HUES64 (cell line): ENCODE results near the gene ATXN1.

Source experiments
- H3K27ac ChIP-seq: 2 replicates; pipeline ENCODE4 v1.7.0; 2013; ENCODE audit warnings: low read depth, low read length, inconsistent platforms
- H3K27me3 ChIP-seq: 2 replicates; pipeline ENCODE4 v1.6.1; 2013; ENCODE audit warnings: mild to moderate bottlenecking, low read length; ENCODE audit not compliant: insufficient read depth
- H3K36me3 ChIP-seq: 2 replicates; pipeline ENCODE4 v1.6.1; 2013; ENCODE audit warnings: mild to moderate bottlenecking, low read length; ENCODE audit not compliant: insufficient read depth
- H3K4me1 ChIP-seq: 2 replicates; pipeline ENCODE4 v1.6.1; 2013; ENCODE audit warnings: mild to moderate bottlenecking, low read length, moderate library complexity; ENCODE audit not compliant: insufficient read depth
- H3K4me3 ChIP-seq: 2 replicates; pipeline ENCODE4 v1.5.1; 2013; ENCODE audit warnings: mild to moderate bottlenecking, low read length, moderate library complexity
- H3K9ac ChIP-seq: 2 replicates; pipeline ENCODE4 v1.6.1; 2013; ENCODE audit warnings: mild to moderate bottlenecking, low read depth, low read length
- H3K9me3 ChIP-seq: 2 replicates; pipeline ENCODE4 v1.6.1; 2013; ENCODE audit warnings: low read depth, low read length; ENCODE audit not compliant: insufficient read depth
- WGBS: fragments of 150-250, 120-280 bp; methylation state at CpG from one replicate; pipeline ENCODE4 v1.1.7; 2013; ENCODE audit warnings: missing lambda C conversion rate; 5-methylcytosine and 5-hydroxymethylcytosine counted together

ATXN1 gene

GRCh38 chr6:16403831-16404230 lies 357.4 kb downstream of the ATXN1 start:
- Histone ChIP-seq H3K4me1 (no peaks in the 10 kb centered on the region), H3K9ac (no peak overlapping the region)

GRCh38 chr6:16402581-16402900 lies 358.7 kb downstream of the ATXN1 start:
- Histone ChIP-seq H3K36me3 (no peaks in the 10 kb centered on the region), H3K27me3 (no peaks in the 10 kb centered on the region), H3K9me3 (no peaks in the 10 kb centered on the region), H3K27ac (no peak overlapping the region; the same call in 1 of the 2 replicates), H3K4me3 (no peak overlapping the region), H3K4me1 (no peaks in the 10 kb centered on the region), H3K9ac (no peak overlapping the region)
- WGBS: 94% methylated on average over 1 of the region's 2 CpGs

More at GRCh38 chr6:16403831-16404230, 357.4 kb downstream of the ATXN1 start:
- Histone ChIP-seq H3K27ac (no peak overlapping the region), H3K4me3 (no peak overlapping the region), H3K36me3 (no peaks in the 10 kb centered on the region), H3K27me3 (no peaks in the 10 kb centered on the region), H3K9me3 (no peaks in the 10 kb centered on the region)
- 80% methylated on average over 1 of the region's 3 CpGs for WGBS

GRCh38 chr6:16400248-16400760 lies 361.0 kb downstream of the ATXN1 start:
- 90% methylated on average over 3 of the region's 3 CpGs for WGBS

GRCh38 chr6:16399695-16400094 lies 361.6 kb downstream of the ATXN1 start:
- H3K27me3 ChIP-seq: no peaks in the 10 kb centered on the region
- H3K4me1 ChIP-seq: no peaks in the 10 kb centered on the region
- 95% methylated on average over 5 of the region's 5 CpGs for WGBS
- no peak overlapping the region for H3K27ac ChIP-seq
- H3K9me3 ChIP-seq: no peaks in the 10 kb centered on the region
- H3K36me3 ChIP-seq: no peaks in the 10 kb centered on the region
- no peak overlapping the region for H3K4me3 ChIP-seq
- H3K9ac ChIP-seq: no peak overlapping the region

More at GRCh38 chr6:16400248-16400760, 361.0 kb downstream of the ATXN1 start:
- H3K27ac ChIP-seq: no peak overlapping the region
- no peaks in the 10 kb centered on the region for H3K36me3 ChIP-seq
- H3K9ac ChIP-seq: no peak overlapping the region
- no peaks in the 10 kb centered on the region for H3K9me3 ChIP-seq
- H3K4me3 ChIP-seq: no peak overlapping the region
- no peaks in the 10 kb centered on the region for H3K4me1 ChIP-seq
- no peaks in the 10 kb centered on the region for H3K27me3 ChIP-seq

GRCh38 chr6:16399158-16399557 lies 362.1 kb downstream of the ATXN1 start:
- H3K9me3 ChIP-seq: no peaks in the 10 kb centered on the region
- no peak overlapping the region for H3K9ac ChIP-seq
- 96% methylated on average over 8 of the region's 8 CpGs for WGBS
- H3K4me3 ChIP-seq: no peak overlapping the region
- no peaks in the 10 kb centered on the region for H3K27me3 ChIP-seq
- no peak overlapping the region for H3K27ac ChIP-seq
- no peaks in the 10 kb centered on the region for H3K36me3 ChIP-seq
- no peaks in the 10 kb centered on the region for H3K4me1 ChIP-seq

- H3K27me3 ChIP-seq: no peaks in the 10 kb centered on the region
- no peak overlapping the region for H3K27ac ChIP-seq
- H3K9ac ChIP-seq: no peak overlapping the region
- 93% methylated on average over 3 of the region's 5 CpGs for WGBS
- no peaks in the 10 kb centered on the region for H3K9me3 ChIP-seq
- H3K4me3 ChIP-seq: no peak overlapping the region
- no peaks in the 10 kb centered on the region for H3K4me1 ChIP-seq
- H3K36me3 ChIP-seq: no peaks in the 10 kb centered on the region
These were observed 362.7 kb downstream of the ATXN1 start for GRCh38 chr6:16398587-16398986.

- no peak overlapping the region for H3K9ac ChIP-seq
- no peaks in the 10 kb centered on the region for H3K9me3 ChIP-seq
- no peaks in the 10 kb centered on the region for H3K36me3 ChIP-seq
- no peak overlapping the region for H3K4me3 ChIP-seq
- H3K27me3 ChIP-seq: no peaks in the 10 kb centered on the region
- no peak overlapping the region for H3K27ac ChIP-seq
- WGBS: 82% methylated on average over 4 of the region's 4 CpGs
- no peaks in the 10 kb centered on the region for H3K4me1 ChIP-seq
These were observed 363.6 kb downstream of the ATXN1 start for GRCh38 chr6:16397623-16398022.

GRCh38 chr6:16396497-16397319 lies 364.6 kb downstream of the ATXN1 start:
- H3K27ac ChIP-seq: no peak overlapping the region
- no peaks in the 10 kb centered on the region for H3K36me3 ChIP-seq
- 93% methylated on average over 6 of the region's 7 CpGs for WGBS
- H3K9me3 ChIP-seq: no peaks in the 10 kb centered on the region
- no peak overlapping the region for H3K4me3 ChIP-seq
- H3K4me1 ChIP-seq: no peaks in the 10 kb centered on the region
- no peak overlapping the region for H3K9ac ChIP-seq
- no peaks in the 10 kb centered on the region for H3K27me3 ChIP-seq

GRCh38 chr6:16394632-16395031 lies 366.6 kb downstream of the ATXN1 start:
- H3K4me1 ChIP-seq: no peaks in the 10 kb centered on the region
- no peak overlapping the region for H3K4me3 ChIP-seq
- no peak overlapping the region for H3K27ac ChIP-seq
- no peaks in the 10 kb centered on the region for H3K36me3 ChIP-seq
- no peaks in the 10 kb centered on the region for H3K27me3 ChIP-seq
- WGBS: 100% methylated on average over 1 of the region's 2 CpGs
- H3K9ac ChIP-seq: no peak overlapping the region
- no peaks in the 10 kb centered on the region for H3K9me3 ChIP-seq

- H3K36me3 ChIP-seq: no peaks in the 10 kb centered on the region
- H3K4me3 ChIP-seq: no peak overlapping the region
- no peak overlapping the region for H3K9ac ChIP-seq
- H3K27ac ChIP-seq: no peak overlapping the region
- 94% methylated on average over 4 of the region's 4 CpGs for WGBS
- H3K4me1 ChIP-seq: no peaks in the 10 kb centered on the region
- H3K9me3 ChIP-seq: no peaks in the 10 kb centered on the region
- no peaks in the 10 kb centered on the region for H3K27me3 ChIP-seq
These were observed 367.9 kb downstream of the ATXN1 start for GRCh38 chr6:16393326-16393725.

GRCh38 chr6:16392010-16392409 lies 369.2 kb downstream of the ATXN1 start:
- Histone ChIP-seq H3K9ac (no peak overlapping the region), H3K4me1 (no peaks in the 10 kb centered on the region), H3K9me3 (no peaks in the 10 kb centered on the region), H3K27me3 (no peaks in the 10 kb centered on the region), H3K4me3 (no peak overlapping the region), H3K36me3 (no peaks in the 10 kb centered on the region), H3K27ac (no peak overlapping the region)
- 91% methylated on average over 1 of the region's 1 CpG for WGBS
